Skeletal muscle tissue (tissue), 4 donors: ENCODE results near the gene GMNN. TPM values are rescaled to one million over a fixed set of nuclear protein-coding genes. Genes with fewer than 3 reads are reported as not detected.
"Not testable (repeated sequence)": the region's sequence is repeated elsewhere in the genome, so short reads cannot be mapped to it uniquely, and the experiment has no call there.

Experiments used
- H3K27ac ChIP-seq: one replicate; pipeline ENCODE4 v1.7.0; 2013; ENCODE audit warnings: mild to moderate bottlenecking, low read depth, low read length, inconsistent platforms
- H3K27me3 ChIP-seq, 3 donors: one replicate each; pipeline ENCODE4 v1.7.0; 2013; ENCODE audit warnings: low read length in 3 of 3; ENCODE audit not compliant: control insufficient read depth in 3 of 3, insufficient read depth in 3 of 3
- H3K36me3 ChIP-seq, 3 donors: one replicate each; pipeline ENCODE4 v1.7.0; 2013; ENCODE audit warnings: low read length in 3 of 3; ENCODE audit not compliant: control insufficient read depth in 3 of 3, insufficient read depth in 3 of 3
- H3K4me1 ChIP-seq, 3 donors: one replicate each; pipeline ENCODE4 v1.7.0; 2013; ENCODE audit warnings: low read length in 3 of 3, mild to moderate bottlenecking in 3 of 3; ENCODE audit not compliant: control insufficient read depth in 3 of 3, insufficient read depth in 3 of 3
- H3K4me3 ChIP-seq, 3 donors: one replicate each; pipeline ENCODE4 v1.7.0; 2013; ENCODE audit warnings: low read length in 3 of 3
- H3K9ac ChIP-seq, 3 donors: one replicate each; pipeline ENCODE4 v1.7.0; 2013; ENCODE audit warnings: low read length in 3 of 3, mild to moderate bottlenecking in 3 of 3, moderate library complexity in 2 of 3, low read depth in 1 of 3
- H3K9me3 ChIP-seq, 3 donors: one replicate each; pipeline ENCODE4 v1.7.0; 2013; ENCODE audit warnings: low read length in 3 of 3; ENCODE audit not compliant: control insufficient read depth in 3 of 3
- total RNA-seq: library from RNA; depleted of rRNA; stranded (reverse); fragments of >200 nt; gene quantifications from one replicate; pipeline ENCODE4 v1.2.3, GENCODE V29; 2014
- donor health status: Osteomylitis.

GMNN gene
- total RNA-seq, 1 donor from 2014 or later, result 5.2 TPM

- no peaks in the 10 kb centered on the region for H3K27me3 ChIP-seq
- H3K9ac ChIP-seq, result no peak overlapping the region
- H3K9me3 ChIP-seq, result no peaks in the 10 kb centered on the region
- no peaks in the 10 kb centered on the region for H3K4me1 ChIP-seq
- no peak overlapping the region for H3K4me3 ChIP-seq
- H3K36me3 ChIP-seq, result no peaks in the 10 kb centered on the region
- H3K27ac ChIP-seq, result no peak overlapping the region
These were observed 14.5 kb upstream of the GMNN start for GRCh38 chr6:24760210-24760609.

- Histone ChIP-seq H3K27ac (no peak overlapping the region), H3K9me3 (no peaks in the 10 kb centered on the region), H3K4me3 (no peak overlapping the region), H3K27me3 (no peaks in the 10 kb centered on the region), H3K36me3 (no peaks in the 10 kb centered on the region), H3K9ac (no peak overlapping the region), H3K4me1 (no peaks in the 10 kb centered on the region)
These were observed 13.4 kb upstream of the GMNN start for GRCh38 chr6:24761193-24761835.

- no peak overlapping the region for H3K4me3 ChIP-seq
- H3K9ac ChIP-seq, result no peak overlapping the region
- no peaks in the 10 kb centered on the region for H3K4me1 ChIP-seq
- no peaks in the 10 kb centered on the region for H3K36me3 ChIP-seq
- no peaks in the 10 kb centered on the region for H3K27me3 ChIP-seq
- H3K27ac ChIP-seq, result no peak overlapping the region
- H3K9me3 ChIP-seq, result no peaks in the 10 kb centered on the region
These were observed 12.9 kb upstream of the GMNN start for GRCh38 chr6:24761851-24762250.

GRCh38 chr6:24763578-24763977 is 11.2 kb upstream of the GMNN start:
- H3K36me3 ChIP-seq, result no peaks in the 10 kb centered on the region
- H3K27ac ChIP-seq, result no peak overlapping the region
- no peaks in the 10 kb centered on the region for H3K4me1 ChIP-seq
- no peaks in the 10 kb centered on the region for H3K27me3 ChIP-seq
- H3K9me3 ChIP-seq, result no peaks in the 10 kb centered on the region
- H3K9ac ChIP-seq, result no peak overlapping the region
- H3K4me3 ChIP-seq, result no peak overlapping the region

GRCh38 chr6:24764833-24765828 is 9.6 kb upstream of the GMNN start:
- not testable (repeated sequence) for H3K9ac ChIP-seq, H3K27me3 ChIP-seq, H3K27ac ChIP-seq, H3K9me3 ChIP-seq, H3K36me3 ChIP-seq, H3K4me3 ChIP-seq, H3K4me1 ChIP-seq

- not testable (repeated sequence) for H3K36me3 ChIP-seq, H3K4me1 ChIP-seq, H3K27me3 ChIP-seq, H3K9me3 ChIP-seq, H3K27ac ChIP-seq, H3K9ac ChIP-seq, H3K4me3 ChIP-seq
These were observed 8.8 kb upstream of the GMNN start for GRCh38 chr6:24765968-24766367.

GRCh38 chr6:24766680-24767462 is 7.9 kb upstream of the GMNN start:
- Histone ChIP-seq H3K27ac (no peak overlapping the region), H3K4me3 (no peak overlapping the region), H3K36me3 (no peaks in the 10 kb centered on the region), H3K4me1 (no peaks in the 10 kb centered on the region), H3K27me3 (no peaks in the 10 kb centered on the region), H3K9ac (no peak overlapping the region), H3K9me3 (no peaks in the 10 kb centered on the region)

- Histone ChIP-seq H3K9me3 (no peaks in the 10 kb centered on the region), H3K27me3 (no peaks in the 10 kb centered on the region)
These were observed 6.4 kb upstream of the GMNN start for GRCh38 chr6:24768361-24768760.

GRCh38 chr6:24775520-24776058 is 852 bp downstream of the GMNN start:
- H3K27me3 ChIP-seq, result no peaks in the 10 kb centered on the region
- peaks cover 2 to 14% (median 9%) of the 10 kb centered on the region in 3 donors for H3K4me1 ChIP-seq
- H3K27ac ChIP-seq, result peak overlapping the region; percentile 4
- no peaks in the 10 kb centered on the region for H3K9me3 ChIP-seq
- H3K36me3 ChIP-seq, result peaks cover 0 to 2% (median 1%) of the 10 kb centered on the region in 3 donors
- peak overlapping the region; percentile 78 to 99 (median 97) for H3K9ac ChIP-seq
- H3K4me3 ChIP-seq, result peak overlapping the region; percentile 96 to 100 (median 100)

More at GRCh38 chr6:24768361-24768760, 6.4 kb upstream of the GMNN start:
- no peak overlapping the region for H3K27ac ChIP-seq
- H3K9ac ChIP-seq, result no peak overlapping the region
- no peak overlapping the region for H3K4me3 ChIP-seq
- no peaks in the 10 kb centered on the region for H3K4me1 ChIP-seq
- no peaks in the 10 kb centered on the region for H3K36me3 ChIP-seq
